SIG-M5 (cell line): ENCODE results near the gene WIPF2.
"Not testable (repeated sequence)": the region's sequence is repeated elsewhere in the genome, so short reads cannot be mapped to it uniquely, and the experiment has no call there.

Experiments
- DNase-seq: peaks from one replicate; lab custom pipeline; 2025; lab: John Stamatoyannopoulos, UW

The WIPF2 gene

GRCh38 chr17:40298726-40299125 is 79.6 kb downstream of the WIPF2 start:
- DNase-seq = no peak

- not testable (repeated sequence) for DNase-seq
These were observed 80.2 kb downstream of the WIPF2 start for GRCh38 chr17:40299159-40299757.

- no peak for DNase-seq
These were observed 82.2 kb downstream of the WIPF2 start for GRCh38 chr17:40301315-40301714.

- no peak for DNase-seq
These were observed 84.0 kb downstream of the WIPF2 start for GRCh38 chr17:40303009-40303657.

GRCh38 chr17:40303708-40304551 is 84.8 kb downstream of the WIPF2 start:
- DNase-seq = no peak

GRCh38 chr17:40304552-40304863 is 85.4 kb downstream of the WIPF2 start:
- DNase-seq = not testable (repeated sequence)

- DNase-seq = not testable (repeated sequence)
These were observed 85.8 kb downstream of the WIPF2 start for GRCh38 chr17:40304866-40305265.

- no peak for DNase-seq
These were observed 87.3 kb downstream of the WIPF2 start for GRCh38 chr17:40306395-40306794.

GRCh38 chr17:40307001-40307730 is 88.1 kb downstream of the WIPF2 start:
- DNase-seq = no peak

GRCh38 chr17:40307740-40308239 is 88.7 kb downstream of the WIPF2 start:
- no peak for DNase-seq

GRCh38 chr17:40309031-40309948 is 90.2 kb downstream of the WIPF2 start, which contains the start of gene RARA:
Gene RARA (plus strand): TSS chr17:40309180. CDS start chr17:40331219, 22,039 bp downstream.
- no peak for DNase-seq

GRCh38 chr17:40309949-40310510 is 90.9 kb downstream of the WIPF2 start:
- no peak for DNase-seq

GRCh38 chr17:40310882-40311391 is 91.8 kb downstream of the WIPF2 start:
- no peak for DNase-seq

- no peak for DNase-seq
These were observed 92.5 kb downstream of the WIPF2 start for GRCh38 chr17:40311575-40311974.

- DNase-seq = no peak
These were observed 93.1 kb downstream of the WIPF2 start for GRCh38 chr17:40312131-40312731.

- no peak for DNase-seq
These were observed 94.0 kb downstream of the WIPF2 start for GRCh38 chr17:40312893-40313667.

- DNase-seq = no peak
These were observed 94.8 kb downstream of the WIPF2 start for GRCh38 chr17:40313668-40314583.

GRCh38 chr17:40314584-40314956 is 95.5 kb downstream of the WIPF2 start:
- DNase-seq = no peak
